Ishikawa (cell line): ENCODE measurements around the gene TENM3.

ENCODE experiments used
- CEBPB ChIP-seq: IDR thresholded peaks from 2 replicates; pipeline ENCODE4 v1.6.1; 2012
- CREB1 ChIP-seq: IDR thresholded peaks from 2 replicates; pipeline ENCODE4 v1.6.1; 2012; ENCODE audit warnings: low read depth
- EGR1 ChIP-seq: IDR thresholded peaks from 2 replicates; pipeline ENCODE4 v1.6.1; 2012
- EP300 ChIP-seq: IDR thresholded peaks from 2 replicates; pipeline ENCODE4 v1.6.1; 2012; ENCODE audit warnings: borderline replicate concordance
- FOXM1 ChIP-seq: IDR thresholded peaks from 2 replicates; pipeline ENCODE4 v1.6.1; 2012; ENCODE audit warnings: low read depth, borderline replicate concordance
- MAX ChIP-seq: IDR thresholded peaks from 2 replicates; pipeline ENCODE4 v1.6.1; 2012
- NFIC ChIP-seq: IDR thresholded peaks from 2 replicates; pipeline ENCODE4 v1.6.1; 2012
- RAD21 ChIP-seq: IDR thresholded peaks from 2 replicates; pipeline ENCODE4 v1.6.1; 2012; ENCODE audit warnings: low read depth
- REST ChIP-seq: IDR thresholded peaks from 2 replicates; pipeline ENCODE4 v1.6.1; 2012; ENCODE audit warnings: low read depth, mild to moderate bottlenecking
- TAF1 ChIP-seq: IDR thresholded peaks from 2 replicates; pipeline ENCODE4 v1.6.1; 2012; ENCODE audit warnings: low read depth, mild to moderate bottlenecking
- TCF12 ChIP-seq: IDR thresholded peaks from 2 replicates; pipeline ENCODE4 v1.6.1; 2012; ENCODE audit warnings: low read depth
- TEAD4 ChIP-seq: IDR thresholded peaks from 2 replicates; pipeline ENCODE4 v1.6.1; 2012
- USF1 ChIP-seq: IDR thresholded peaks from 2 replicates; pipeline ENCODE4 v1.6.1; 2012
- YY1 ChIP-seq: IDR thresholded peaks from 2 replicates; pipeline ENCODE4 v1.6.1; 2012; ENCODE audit warnings: low read depth
- ZBTB7A ChIP-seq: IDR thresholded peaks from 2 replicates; pipeline ENCODE4 v1.6.1; 2012; ENCODE audit warnings: low read depth

The TENM3 gene

GRCh38 chr4:182213004-182213403, 30.2 kb upstream of the TENM3 start:
- TF ChIP-seq RAD21 (no peak), EP300 (no peak), NFIC (no peak), EGR1 (no peak), MAX (no peak), YY1 (no peak), CREB1 (no peak), TCF12 (no peak), ZBTB7A (no peak), REST (no peak), USF1 (no peak), FOXM1 (no peak), TEAD4 (no peak), TAF1 (no peak), CEBPB (no peak)

GRCh38 chr4:182215148-182215547, 28.1 kb upstream of the TENM3 start:
- TF ChIP-seq YY1 = no peak
- TF ChIP-seq TCF12 = no peak
- no peak for TF ChIP-seq REST
- no peak for TF ChIP-seq TAF1
- no peak for TF ChIP-seq FOXM1
- TF ChIP-seq TEAD4 = no peak
- no peak for TF ChIP-seq ZBTB7A
- no peak for TF ChIP-seq EP300
- no peak for TF ChIP-seq MAX
- TF ChIP-seq RAD21 = no peak

GRCh38 chr4:182216005-182216404, 27.2 kb upstream of the TENM3 start:
- TF ChIP-seq YY1 = no peak
- TF ChIP-seq RAD21 = no peak
- no peak for TF ChIP-seq TCF12
- TF ChIP-seq CREB1 = no peak
- no peak for TF ChIP-seq MAX
- TF ChIP-seq CEBPB = no peak
- no peak for TF ChIP-seq USF1
- no peak for TF ChIP-seq FOXM1
- TF ChIP-seq TEAD4 = no peak

GRCh38 chr4:182219411-182220056, 23.7 kb upstream of the TENM3 start:
- TF ChIP-seq TEAD4 = no peak
- TF ChIP-seq EGR1 = no peak
- TF ChIP-seq MAX = no peak
- TF ChIP-seq CREB1 = no peak
- TF ChIP-seq ZBTB7A = no peak
- TF ChIP-seq TAF1 = no peak
- TF ChIP-seq TCF12 = no peak
- no peak for TF ChIP-seq NFIC
- no peak for TF ChIP-seq RAD21
- TF ChIP-seq FOXM1 = no peak
- TF ChIP-seq CEBPB = no peak
- TF ChIP-seq YY1 = no peak
- no peak for TF ChIP-seq USF1
- TF ChIP-seq REST = no peak
- TF ChIP-seq EP300 = no peak
